Measurements from ENCODE around the gene P2RY12. TPM values are rescaled to one million over a fixed set of nuclear protein-coding genes. Genes with fewer than 3 reads are reported as not detected.

Gene P2RY12
- total RNA-seq, 4 donors from 2014 or later, result 5.2 to 8.3 (median 7.0) TPM

- ATAC-seq (ENCODE audit: low FRiP score) (no peak), DNase-seq (ENCODE audit: low spot score) (no peak)
- TF ChIP-seq, protein P1, sequence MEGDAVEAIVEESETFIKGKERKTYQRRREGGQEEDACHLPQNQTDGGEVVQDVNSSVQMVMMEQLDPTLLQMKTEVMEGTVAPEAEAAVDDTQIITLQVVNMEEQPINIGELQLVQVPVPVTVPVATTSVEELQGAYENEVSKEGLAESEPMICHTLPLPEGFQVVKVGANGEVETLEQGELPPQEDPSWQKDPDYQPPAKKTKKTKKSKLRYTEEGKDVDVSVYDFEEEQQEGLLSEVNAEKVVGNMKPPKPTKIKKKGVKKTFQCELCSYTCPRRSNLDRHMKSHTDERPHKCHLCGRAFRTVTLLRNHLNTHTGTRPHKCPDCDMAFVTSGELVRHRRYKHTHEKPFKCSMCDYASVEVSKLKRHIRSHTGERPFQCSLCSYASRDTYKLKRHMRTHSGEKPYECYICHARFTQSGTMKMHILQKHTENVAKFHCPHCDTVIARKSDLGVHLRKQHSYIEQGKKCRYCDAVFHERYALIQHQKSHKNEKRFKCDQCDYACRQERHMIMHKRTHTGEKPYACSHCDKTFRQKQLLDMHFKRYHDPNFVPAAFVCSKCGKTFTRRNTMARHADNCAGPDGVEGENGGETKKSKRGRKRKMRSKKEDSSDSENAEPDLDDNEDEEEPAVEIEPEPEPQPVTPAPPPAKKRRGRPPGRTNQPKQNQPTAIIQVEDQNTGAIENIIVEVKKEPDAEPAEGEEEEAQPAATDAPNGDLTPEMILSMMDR (IDR thresholded peaks at IDR 0.05), result no peak
These were observed 12.3 kb downstream of the P2RY12 start for GRCh38 chr3:151372063-151372820.

DNA sequence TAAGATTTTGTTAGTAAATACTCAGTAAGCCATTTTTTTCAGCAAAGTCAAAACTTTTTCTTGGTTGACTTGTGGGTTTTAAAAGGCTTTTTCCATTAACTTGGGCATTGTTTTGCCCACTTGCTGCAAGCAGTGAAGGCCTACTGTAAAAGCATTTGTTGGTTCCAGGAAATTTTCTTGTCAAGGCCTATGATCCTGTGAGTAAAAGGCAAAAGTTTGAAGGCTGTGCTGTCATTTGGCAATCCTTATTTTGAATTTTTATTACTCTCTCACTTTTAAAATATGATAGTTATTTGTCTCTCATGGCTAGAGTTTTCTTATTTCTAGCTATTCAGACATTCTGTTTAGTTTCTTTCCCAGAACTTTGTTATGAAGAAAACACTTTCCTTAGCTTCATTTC, 13.0 kb downstream of the P2RY12 start:
- TF ChIP-seq, protein P1 (IDR thresholded peaks at IDR 0.05), result no peak
- ATAC-seq (ENCODE audit: low FRiP score) (no peak), DNase-seq (ENCODE audit: low spot score) (no peak)

- DNase-seq (ENCODE audit: low spot score), result no peak
- ATAC-seq (ENCODE audit: low FRiP score), result no peak
- TF ChIP-seq, protein P1 (IDR thresholded peaks at IDR 0.05), result no peak
These were observed 17.1 kb downstream of the P2RY12 start for GRCh38 chr3:151367448-151367847.

DNA sequence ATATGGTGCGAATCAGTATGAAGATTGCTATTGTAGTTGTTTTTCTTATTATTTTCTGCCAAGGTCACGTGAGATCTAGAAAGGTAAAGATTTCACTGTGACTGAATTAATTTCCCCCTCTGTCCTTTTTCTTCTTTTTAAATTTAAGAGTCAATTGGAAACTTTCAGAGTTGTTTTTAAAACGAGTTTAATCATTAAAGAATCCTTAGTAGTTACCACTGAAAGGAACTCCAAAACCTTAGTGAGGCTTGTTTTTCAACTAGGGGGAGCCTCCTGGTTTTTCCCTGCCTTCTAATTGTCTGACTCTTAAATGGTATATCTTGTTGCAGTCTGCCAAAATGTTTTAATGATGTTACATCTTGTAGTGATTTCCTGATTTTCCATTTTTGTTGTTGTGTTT, 17.6 kb downstream of the P2RY12 start:
- TF ChIP-seq, protein P1 (IDR thresholded peaks at IDR 0.05), result no peak
- DNase-seq (ENCODE audit: low spot score) (no peak), ATAC-seq (ENCODE audit: low FRiP score) (no peak)

GRCh38 chr3:151362751-151363174, 21.8 kb downstream of the P2RY12 start:
- DNase-seq (ENCODE audit: low spot score) (no peak), ATAC-seq (ENCODE audit: low FRiP score) (peak; percentile 82)
- TF ChIP-seq, protein P1 (IDR thresholded peaks at IDR 0.05), result no peak

DNA sequence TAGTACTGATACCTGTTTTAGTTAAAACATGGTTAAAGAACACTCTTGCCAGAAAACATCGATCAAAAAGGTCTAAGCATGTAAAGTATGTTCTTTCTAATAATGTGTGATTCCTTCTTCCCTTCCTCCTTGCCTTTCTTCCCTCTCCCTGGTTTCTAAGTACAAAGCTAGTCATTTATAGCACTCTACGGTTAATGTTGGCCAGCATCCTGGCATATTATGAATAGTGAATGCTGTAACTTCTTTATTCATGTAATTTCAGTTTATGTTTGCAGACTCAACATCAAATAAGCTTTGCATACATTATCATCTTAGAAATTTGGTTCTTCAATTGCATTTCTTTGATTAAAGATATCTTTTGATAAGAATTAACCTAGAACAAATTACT, 27.1 kb downstream of the P2RY12 start:
- TF ChIP-seq, protein P1 (IDR thresholded peaks at IDR 0.05), result no peak
- DNase-seq (ENCODE audit: low spot score) (no peak), ATAC-seq (ENCODE audit: low FRiP score) (no peak)

- DNase-seq (ENCODE audit: low spot score) (no peak), ATAC-seq (ENCODE audit: low FRiP score) (no peak)
- TF ChIP-seq, protein P1 (IDR thresholded peaks at IDR 0.05), result no peak
These were observed 27.6 kb downstream of the P2RY12 start for GRCh38 chr3:151356794-151357462.
